HG03175 (cell line): ENCODE results near the gene UHRF2.
"Not testable (repeated sequence)": the region's sequence is repeated elsewhere in the genome, so short reads cannot be mapped to it uniquely, and the experiment has no call there.

Experiments
- ATAC-seq: cut with Tn5 transposase; IDR thresholded peaks from one replicate; pipeline ENCODE4 v1.9.1; 2021; ENCODE audit warnings: mild to moderate bottlenecking, moderate library complexity; ENCODE audit not compliant: unreplicated experiment

UHRF2 gene

GRCh38 chr9:6479959-6480358 lies 67.0 kb downstream of the UHRF2 start:
- ATAC-seq, result no peak

- ATAC-seq, result no peak
Observed at GRCh38 chr9:6484210-6484609, 71.2 kb downstream of the UHRF2 start.

- ATAC-seq, result no peak
Observed at GRCh38 chr9:6488395-6488794, 75.4 kb downstream of the UHRF2 start.

GRCh38 chr9:6489099-6489498 lies 76.1 kb downstream of the UHRF2 start:
- ATAC-seq, result no peak

GRCh38 chr9:6490863-6491262 lies 77.9 kb downstream of the UHRF2 start:
- no peak for ATAC-seq

- ATAC-seq, result no peak
Observed at GRCh38 chr9:6495466-6495865, 82.5 kb downstream of the UHRF2 start.

GRCh38 chr9:6498982-6499381 lies 86.0 kb downstream of the UHRF2 start:
- no peak for ATAC-seq

GRCh38 chr9:6501526-6502210 lies 88.7 kb downstream of the UHRF2 start:
- no peak for ATAC-seq

- no peak for ATAC-seq
Observed at GRCh38 chr9:6502399-6502798, 89.4 kb downstream of the UHRF2 start.

GRCh38 chr9:6506571-6506970 lies 93.6 kb downstream of the UHRF2 start:
- no peak for ATAC-seq

- no peak for ATAC-seq
Observed at GRCh38 chr9:6512085-6512657, 99.2 kb downstream of the UHRF2 start.

- ATAC-seq, result no peak
Observed at GRCh38 chr9:6522263-6522662, 109.3 kb downstream of the UHRF2 start.

GRCh38 chr9:6525326-6526045 lies 112.5 kb downstream of the UHRF2 start:
- ATAC-seq, result no peak

- no peak for ATAC-seq
Observed at GRCh38 chr9:6535594-6535993, 122.6 kb downstream of the UHRF2 start.

- no peak for ATAC-seq
Observed at GRCh38 chr9:6538666-6539071, 125.7 kb downstream of the UHRF2 start.

- not testable (repeated sequence) for ATAC-seq
Observed at GRCh38 chr9:6542617-6543016, 129.6 kb downstream of the UHRF2 start.

GRCh38 chr9:6543204-6543603 lies 130.2 kb downstream of the UHRF2 start:
- no peak for ATAC-seq

- ATAC-seq, result no peak
Observed at GRCh38 chr9:6545017-6545691, 132.2 kb downstream of the UHRF2 start.

- no peak for ATAC-seq
Observed at GRCh38 chr9:6549106-6549800, 136.3 kb downstream of the UHRF2 start.

- ATAC-seq, result no peak
Observed at GRCh38 chr9:6551136-6551535, 138.1 kb downstream of the UHRF2 start.

GRCh38 chr9:6552033-6552432 lies 139.0 kb downstream of the UHRF2 start:
- ATAC-seq, result no peak
